ENCODE results near the gene PDE4A.

- TF ChIP-seq, protein P1, sequence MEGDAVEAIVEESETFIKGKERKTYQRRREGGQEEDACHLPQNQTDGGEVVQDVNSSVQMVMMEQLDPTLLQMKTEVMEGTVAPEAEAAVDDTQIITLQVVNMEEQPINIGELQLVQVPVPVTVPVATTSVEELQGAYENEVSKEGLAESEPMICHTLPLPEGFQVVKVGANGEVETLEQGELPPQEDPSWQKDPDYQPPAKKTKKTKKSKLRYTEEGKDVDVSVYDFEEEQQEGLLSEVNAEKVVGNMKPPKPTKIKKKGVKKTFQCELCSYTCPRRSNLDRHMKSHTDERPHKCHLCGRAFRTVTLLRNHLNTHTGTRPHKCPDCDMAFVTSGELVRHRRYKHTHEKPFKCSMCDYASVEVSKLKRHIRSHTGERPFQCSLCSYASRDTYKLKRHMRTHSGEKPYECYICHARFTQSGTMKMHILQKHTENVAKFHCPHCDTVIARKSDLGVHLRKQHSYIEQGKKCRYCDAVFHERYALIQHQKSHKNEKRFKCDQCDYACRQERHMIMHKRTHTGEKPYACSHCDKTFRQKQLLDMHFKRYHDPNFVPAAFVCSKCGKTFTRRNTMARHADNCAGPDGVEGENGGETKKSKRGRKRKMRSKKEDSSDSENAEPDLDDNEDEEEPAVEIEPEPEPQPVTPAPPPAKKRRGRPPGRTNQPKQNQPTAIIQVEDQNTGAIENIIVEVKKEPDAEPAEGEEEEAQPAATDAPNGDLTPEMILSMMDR (IDR thresholded peaks at IDR 0.05): no peak
- no peak for TF ChIP-seq POLR2A (IDR thresholded peaks at IDR 0.05)
- no peak for TF ChIP-seq EP300 (IDR thresholded peaks at IDR 0.05)
Observed at GRCh38 chr19:10372690-10373089, 47.6 kb upstream of the PDE4A start.

Measured in ovary (tissue), 3 donors.